CD4-positive, alpha-beta T cell treated with Interleukin-17A for 4 hours (primary cell): ENCODE results near the gene NLE1.

Experiments
- DNase-seq: peaks from one replicate; pipeline ENCODE4 v3.0.0-alpha.2; 2020; ENCODE audit warnings: mixed read lengths

NLE1 gene

GRCh38 chr17:35084987-35085386 is 57.1 kb downstream of the NLE1 start:
- no peak for DNase-seq

- DNase-seq: no peak
Observed at GRCh38 chr17:35083071-35083470, 59.0 kb downstream of the NLE1 start.

DNA sequence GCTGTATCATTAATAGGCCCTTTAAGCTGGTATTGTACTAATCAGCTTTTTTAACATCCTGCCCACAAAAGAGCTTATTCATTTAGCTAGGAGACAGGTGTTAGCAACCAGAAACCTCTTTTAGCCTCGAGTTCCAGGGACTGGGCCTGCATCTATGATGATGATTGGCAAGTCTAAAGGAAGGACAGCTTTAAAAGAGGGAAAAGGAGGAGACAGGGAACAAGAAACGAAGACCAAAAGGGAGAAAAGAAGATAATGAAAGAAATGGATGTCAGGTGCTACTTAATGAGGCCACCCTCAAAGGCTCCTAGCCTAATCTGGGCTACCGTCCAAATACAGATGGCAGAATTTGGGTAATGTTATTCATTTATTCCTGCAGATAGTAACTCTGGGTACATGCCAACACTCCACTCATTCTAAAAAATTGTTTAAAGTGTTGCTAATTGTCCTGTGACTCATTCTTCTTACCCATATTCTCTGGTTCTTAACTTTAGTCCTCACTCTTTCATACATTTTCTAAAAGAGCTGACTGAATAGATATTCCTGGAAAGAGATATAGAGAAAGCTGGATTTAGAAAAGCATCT is 59.9 kb downstream of the NLE1 start:
- DNase-seq: peak; percentile 21

DNA sequence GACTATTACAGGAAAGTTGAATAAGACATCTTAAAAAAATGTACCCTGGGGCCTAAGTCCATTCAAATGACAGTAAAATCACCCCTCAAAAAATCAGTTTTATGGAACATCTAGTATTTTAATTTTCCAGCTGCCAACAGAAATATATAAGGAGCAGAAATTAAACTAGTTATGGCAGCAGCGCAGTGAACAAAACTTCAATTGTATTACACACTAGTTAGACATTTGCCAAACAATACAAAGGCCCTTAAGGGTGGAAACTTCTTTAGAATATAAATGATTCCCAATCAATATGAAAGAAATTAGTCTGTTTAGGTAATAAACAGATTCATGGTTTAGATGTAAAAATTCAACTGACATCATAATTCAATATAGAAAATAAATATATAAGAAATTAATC is 60.5 kb downstream of the NLE1 start:
- DNase-seq: no peak

GRCh38 chr17:35080536-35080935 is 61.6 kb downstream of the NLE1 start:
- no peak for DNase-seq

DNA sequence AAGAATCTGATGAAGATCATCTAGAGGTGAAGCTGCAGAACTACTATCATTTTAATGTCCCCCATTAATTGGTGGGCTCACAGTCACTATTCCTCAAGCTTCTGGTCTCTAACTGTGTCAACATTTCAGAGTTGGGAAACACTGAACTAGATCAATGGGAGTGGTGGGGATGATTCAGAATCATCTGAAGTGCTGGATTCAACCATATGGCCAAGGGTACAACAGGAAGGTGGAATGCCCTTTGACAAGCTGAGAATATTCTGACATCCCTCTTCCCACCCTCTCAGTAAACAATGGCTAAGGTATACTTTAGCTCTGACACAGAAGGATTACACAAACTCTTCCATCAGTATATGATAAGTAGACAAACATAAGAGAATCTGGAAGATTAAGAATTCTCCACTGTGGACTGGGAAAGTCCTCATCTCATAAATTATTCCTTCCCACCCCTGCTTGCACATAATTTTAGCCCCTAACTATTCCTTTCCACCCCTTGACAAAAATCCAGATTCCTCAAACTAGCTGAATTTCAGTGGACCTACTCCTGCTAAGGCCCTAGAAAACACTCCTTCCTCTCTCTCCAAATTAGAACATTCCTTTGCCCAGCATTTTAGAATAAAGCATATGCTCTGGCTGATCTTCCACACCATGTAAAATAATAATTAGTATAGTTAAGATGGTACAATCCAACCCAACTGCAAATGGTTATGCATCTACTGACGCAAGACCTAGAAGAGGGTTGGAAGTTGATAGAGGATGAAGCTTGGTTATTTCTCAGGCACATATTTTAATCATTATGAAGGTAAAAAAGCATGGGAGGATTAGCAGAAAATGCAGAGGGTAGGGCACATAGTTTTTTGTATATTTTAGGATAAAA is 62.3 kb downstream of the NLE1 start:
- no peak for DNase-seq
